ENCODE data around the gene PTCH1.

Gene PTCH1

DNA sequence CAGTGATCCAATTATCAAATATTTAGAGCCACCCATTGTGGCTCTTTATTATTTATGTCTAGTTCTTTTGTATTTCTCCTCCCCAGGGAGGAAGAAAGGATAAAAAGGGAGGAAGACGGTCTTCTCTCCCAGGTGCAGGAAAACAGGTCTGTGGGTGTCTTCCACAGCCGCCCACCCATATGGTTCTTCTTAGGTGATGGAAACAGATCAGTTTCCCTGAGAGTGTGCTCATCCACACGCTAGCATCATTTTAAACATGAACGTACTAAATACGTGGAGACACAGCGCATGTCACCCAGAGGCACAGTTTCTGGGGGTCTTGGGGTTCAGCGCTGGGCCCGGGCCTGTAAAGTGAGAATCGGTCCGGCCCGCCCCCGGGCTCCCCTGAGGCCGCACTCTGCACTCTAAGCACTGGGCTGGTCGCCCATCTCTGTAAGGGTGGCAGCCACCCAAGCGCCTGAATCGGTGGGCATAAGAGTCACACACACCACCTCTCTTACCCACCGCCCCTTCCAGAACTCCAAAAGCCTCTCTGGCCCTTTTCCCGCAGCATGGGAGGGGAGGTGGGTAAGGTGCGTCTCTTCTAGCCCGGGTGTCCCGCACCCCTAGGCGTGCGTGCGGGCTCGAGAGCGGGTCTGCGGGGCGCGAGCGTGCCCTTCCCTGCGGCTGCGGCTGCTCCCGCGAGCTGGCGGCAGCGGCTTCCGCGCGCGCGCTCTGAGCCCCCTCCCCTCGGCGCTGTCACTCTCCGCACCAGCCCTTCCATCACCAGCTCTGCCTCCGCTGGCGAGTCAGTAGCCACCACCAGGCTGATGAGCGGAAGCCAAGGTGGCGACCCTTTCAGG, 1.3 kb downstream of the PTCH1 start:
- H3K27ac ChIP-seq, result peak overlapping the region in 10 of 11 experiments; percentile 2 to 62 (median 46); a peak in 15 of 22 replicates
- TF ChIP-seq Cebpa-rat (IDR thresholded peaks at IDR 0.05), result no peak
- H3K27me3 ChIP-seq, result peaks cover 34 to 61% (median 57%) of the 10 kb centered on the region in 11 experiments
- peak overlapping the region; percentile 67 to 79 (median 74) for H3K4me3 ChIP-seq
- peaks cover 0 to 19% (median 8%) of the 10 kb centered on the region in 11 experiments; a peak in 15 of 22 replicates for H3K9me3 ChIP-seq (replicated peaks in 1 of 11)
- H3K9ac ChIP-seq, result peak overlapping the region; percentile 59 to 80 (median 73)
- H4K20me1 ChIP-seq, result peaks cover 0 to 6% (median 0%) of the 10 kb centered on the region in 11 experiments; a peak in 2 of 22 replicates
- H3K4me2 ChIP-seq, result peak overlapping the region; percentile 94 to 100 (median 99)
- H3K4me1 ChIP-seq, result peaks cover 31 to 56% (median 44%) of the 10 kb centered on the region in 10 experiments
- no peaks in the 10 kb centered on the region for H3K36me3 ChIP-seq

DNA sequence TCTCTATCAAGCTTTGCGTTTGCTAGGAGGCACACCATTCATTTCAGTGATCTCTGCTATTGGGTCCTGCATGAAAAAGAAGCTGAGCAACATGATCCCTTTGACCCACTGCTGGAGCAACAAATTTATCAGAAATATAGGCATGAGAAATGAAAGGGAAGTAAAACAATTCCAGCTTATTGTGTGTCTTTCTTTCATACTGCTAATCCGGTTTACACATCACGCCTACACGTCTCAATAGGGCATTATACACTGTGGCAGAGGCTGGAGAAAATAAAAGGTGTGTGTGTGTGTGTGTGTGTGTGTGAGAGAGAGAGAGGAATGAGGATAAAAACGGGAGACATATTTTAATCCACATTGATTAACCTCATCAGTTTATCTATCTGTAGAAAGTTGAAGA, 2.4 kb downstream of the PTCH1 start:
- H3K4me2 ChIP-seq, result peak overlapping the region in 5 of 11 experiments; percentile 93 to 100 (median 94); a peak in 5 of 22 replicates
- H3K9ac ChIP-seq, result no peak overlapping the region
- no peaks in the 10 kb centered on the region for H3K36me3 ChIP-seq
- H3K4me1 ChIP-seq, result peaks cover 31 to 64% (median 50%) of the 10 kb centered on the region in 10 experiments
- H3K9me3 ChIP-seq (replicated peaks in 1 of 11), result peaks cover 0 to 7% (median 3%) of the 10 kb centered on the region in 11 experiments; a peak in 12 of 22 replicates
- H4K20me1 ChIP-seq, result peaks cover 0 to 6% (median 0%) of the 10 kb centered on the region in 11 experiments; a peak in 2 of 22 replicates
- TF ChIP-seq Cebpa-rat (IDR thresholded peaks at IDR 0.05), result no peak
- H3K27me3 ChIP-seq, result peaks cover 34 to 68% (median 63%) of the 10 kb centered on the region in 11 experiments
- H3K27ac ChIP-seq, result no peak overlapping the region
- H3K4me3 ChIP-seq, result no peak overlapping the region

DNA sequence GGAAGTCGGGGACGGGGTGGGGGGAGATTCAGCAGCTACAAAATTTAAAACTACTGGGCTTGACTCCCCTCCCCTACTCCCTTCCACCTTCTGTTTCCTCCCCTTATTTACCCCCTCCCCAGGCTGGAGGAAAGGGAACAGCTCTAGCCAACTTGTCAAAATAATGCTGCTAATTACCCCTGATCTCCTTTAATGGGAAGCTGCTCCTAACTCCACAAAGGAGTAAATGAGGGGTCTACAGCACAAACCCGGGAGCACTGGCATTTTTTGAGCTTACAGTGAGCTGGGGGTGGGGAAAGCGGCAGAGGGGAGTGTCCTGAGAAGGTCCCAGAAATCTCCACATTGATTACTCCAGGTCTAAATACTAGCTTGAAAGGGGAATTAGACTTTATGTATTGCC, 3.1 kb downstream of the PTCH1 start:
- Histone ChIP-seq H3K4me3 (no peak overlapping the region), H3K4me1 (peaks cover 31 to 65% (median 50%) of the 10 kb centered on the region in 10 experiments), H3K9me3 (replicated peaks in 1 of 11) (0 out of 22 replicates have a peak, but pooled peaks cover 0 to 1% (median 0%) of the 10 kb centered on the region in 11 experiments), H3K36me3 (no peaks in the 10 kb centered on the region), H4K20me1 (peaks cover 0 to 6% (median 0%) of the 10 kb centered on the region in 11 experiments; a peak in 2 of 22 replicates), H3K9ac (no peak overlapping the region), H3K27ac (no peak overlapping the region), H3K4me2 (peak overlapping the region in 10 of 11 experiments; percentile 12 to 99 (median 94); a peak in 14 of 22 replicates), H3K27me3 (peaks cover 34 to 72% (median 64%) of the 10 kb centered on the region in 11 experiments)
- TF ChIP-seq Cebpa-rat (IDR thresholded peaks at IDR 0.05), result no peak

DNA sequence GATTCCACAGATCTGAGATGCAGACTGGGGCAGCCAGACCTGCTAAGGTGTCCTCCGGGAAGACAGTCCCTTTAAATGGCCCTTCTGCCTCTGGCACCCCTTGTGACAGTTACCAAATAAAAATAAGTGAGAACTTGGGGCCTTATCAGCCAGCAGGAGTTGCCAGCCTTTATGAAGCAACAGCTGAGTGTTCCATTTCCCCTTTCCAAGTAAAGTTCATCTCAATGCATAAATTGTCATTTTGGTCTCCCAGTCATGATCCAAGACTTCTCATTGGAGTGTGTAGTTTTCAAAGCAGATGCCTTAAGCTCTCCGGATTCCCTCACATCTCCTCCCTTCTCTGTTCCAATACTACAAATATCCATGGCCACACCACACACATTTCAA, 4.1 kb downstream of the PTCH1 start:
- Histone ChIP-seq H3K4me2 (peak overlapping the region; percentile 84 to 99 (median 95)), H3K27ac (peak overlapping the region in 8 of 11 experiments; percentile 85 to 98 (median 94); a peak in 17 of 22 replicates), H3K9ac (peak overlapping the region in 10 of 11 experiments; percentile 83 to 96 (median 95); a peak in 16 of 22 replicates), H3K9me3 (replicated peaks in 1 of 11) (no peaks in the 10 kb centered on the region), H3K4me3 (peak overlapping the region; percentile 74 to 92 (median 88); a peak in 12 of 20 replicates), H3K4me1 (peaks cover 31 to 65% (median 50%) of the 10 kb centered on the region in 10 experiments), H4K20me1 (peaks cover 0 to 6% (median 0%) of the 10 kb centered on the region in 11 experiments; a peak in 3 of 22 replicates), H3K36me3 (no peaks in the 10 kb centered on the region), H3K27me3 (peaks cover 34 to 82% (median 72%) of the 10 kb centered on the region in 11 experiments)
- TF ChIP-seq Cebpa-rat (IDR thresholded peaks at IDR 0.05), result peak in 4 of 11 experiments; percentile 32 to 77 (median 58); a peak in 4 of 22 replicates

DNA sequence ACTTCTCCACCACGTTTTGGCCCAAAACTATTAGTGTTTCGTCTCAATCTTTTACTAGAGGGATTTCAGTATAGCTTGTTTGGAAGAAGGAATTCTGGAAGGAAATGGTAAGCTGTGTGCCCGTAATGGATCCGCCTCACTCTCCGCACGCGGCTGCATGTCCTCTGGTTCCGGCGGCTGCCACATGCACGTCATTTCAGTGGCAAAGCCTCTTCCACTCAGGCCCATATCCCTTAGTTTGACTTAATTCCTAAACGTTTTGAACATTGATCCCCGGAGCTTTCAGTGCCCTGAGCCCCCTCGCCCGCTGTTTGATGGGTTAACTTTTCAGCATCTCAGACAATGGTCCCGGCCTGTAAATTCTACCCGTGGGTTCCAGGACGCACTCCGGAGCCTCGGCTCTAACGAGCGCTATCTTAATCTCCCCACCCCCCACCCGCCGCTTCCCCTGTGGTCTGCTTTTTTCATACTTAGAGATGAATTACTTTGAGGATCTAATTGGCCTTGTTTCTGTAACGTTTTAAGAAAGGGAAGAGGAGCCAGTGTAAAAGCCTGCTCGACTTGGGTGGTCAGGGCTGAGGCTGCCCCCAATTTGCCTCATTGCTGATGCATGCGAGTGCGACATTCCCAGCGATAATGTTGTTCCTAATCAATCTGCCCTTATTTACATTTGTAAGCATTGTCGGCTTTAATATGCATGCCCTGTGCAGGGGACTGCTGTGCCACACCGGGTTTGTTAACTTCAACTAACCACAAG, 4.6 kb downstream of the PTCH1 start:
- peak overlapping the region; percentile 73 to 98 (median 95); a peak in 21 of 22 replicates for H3K27ac ChIP-seq
- H3K4me3 ChIP-seq, result peak overlapping the region; percentile 74 to 92 (median 88)
- H3K27me3 ChIP-seq, result peaks cover 31 to 82% (median 72%) of the 10 kb centered on the region in 11 experiments
- H3K4me2 ChIP-seq, result peak overlapping the region; percentile 84 to 99 (median 95)
- no peaks in the 10 kb centered on the region for H3K9me3 ChIP-seq (replicated peaks in 1 of 11)
- no peak for TF ChIP-seq Cebpa-rat (IDR thresholded peaks at IDR 0.05)
- H3K4me1 ChIP-seq, result peaks cover 31 to 64% (median 49%) of the 10 kb centered on the region in 10 experiments
- H4K20me1 ChIP-seq, result peaks cover 0 to 6% (median 0%) of the 10 kb centered on the region in 11 experiments; a peak in 3 of 22 replicates
- no peaks in the 10 kb centered on the region for H3K36me3 ChIP-seq
- H3K9ac ChIP-seq, result peak overlapping the region; percentile 83 to 96 (median 95); a peak in 21 of 22 replicates

DNA sequence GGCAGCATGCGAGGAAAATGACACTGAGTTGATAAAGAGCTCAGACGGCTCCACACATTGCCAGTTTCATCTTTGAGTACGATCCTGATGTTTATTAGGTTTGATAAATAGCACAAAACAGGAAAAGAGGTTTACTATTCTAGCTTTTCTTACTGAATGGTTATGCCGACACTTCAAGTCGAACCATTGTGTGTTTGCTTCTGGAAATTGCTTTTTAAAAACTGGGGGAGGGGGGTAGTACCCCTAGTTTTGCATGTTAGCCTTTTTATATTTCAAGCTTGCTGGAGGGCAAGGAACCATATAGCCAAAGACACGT, 5.2 kb downstream of the PTCH1 start:
- H3K27ac ChIP-seq, result peak overlapping the region; percentile 73 to 98 (median 95); a peak in 21 of 22 replicates
- H3K4me1 ChIP-seq, result peaks cover 31 to 58% (median 47%) of the 10 kb centered on the region in 10 experiments
- peaks cover 26 to 82% (median 67%) of the 10 kb centered on the region in 11 experiments for H3K27me3 ChIP-seq
- peaks cover 0 to 6% (median 0%) of the 10 kb centered on the region in 11 experiments; a peak in 3 of 22 replicates for H4K20me1 ChIP-seq
- peak overlapping the region; percentile 74 to 92 (median 88) for H3K4me3 ChIP-seq
- H3K9me3 ChIP-seq (replicated peaks in 1 of 11), result no peaks in the 10 kb centered on the region
- no peak for TF ChIP-seq Cebpa-rat (IDR thresholded peaks at IDR 0.05)
- peak overlapping the region; percentile 84 to 99 (median 95) for H3K4me2 ChIP-seq
- H3K36me3 ChIP-seq, result no peaks in the 10 kb centered on the region
- peak overlapping the region; percentile 83 to 96 (median 95) for H3K9ac ChIP-seq

DNA sequence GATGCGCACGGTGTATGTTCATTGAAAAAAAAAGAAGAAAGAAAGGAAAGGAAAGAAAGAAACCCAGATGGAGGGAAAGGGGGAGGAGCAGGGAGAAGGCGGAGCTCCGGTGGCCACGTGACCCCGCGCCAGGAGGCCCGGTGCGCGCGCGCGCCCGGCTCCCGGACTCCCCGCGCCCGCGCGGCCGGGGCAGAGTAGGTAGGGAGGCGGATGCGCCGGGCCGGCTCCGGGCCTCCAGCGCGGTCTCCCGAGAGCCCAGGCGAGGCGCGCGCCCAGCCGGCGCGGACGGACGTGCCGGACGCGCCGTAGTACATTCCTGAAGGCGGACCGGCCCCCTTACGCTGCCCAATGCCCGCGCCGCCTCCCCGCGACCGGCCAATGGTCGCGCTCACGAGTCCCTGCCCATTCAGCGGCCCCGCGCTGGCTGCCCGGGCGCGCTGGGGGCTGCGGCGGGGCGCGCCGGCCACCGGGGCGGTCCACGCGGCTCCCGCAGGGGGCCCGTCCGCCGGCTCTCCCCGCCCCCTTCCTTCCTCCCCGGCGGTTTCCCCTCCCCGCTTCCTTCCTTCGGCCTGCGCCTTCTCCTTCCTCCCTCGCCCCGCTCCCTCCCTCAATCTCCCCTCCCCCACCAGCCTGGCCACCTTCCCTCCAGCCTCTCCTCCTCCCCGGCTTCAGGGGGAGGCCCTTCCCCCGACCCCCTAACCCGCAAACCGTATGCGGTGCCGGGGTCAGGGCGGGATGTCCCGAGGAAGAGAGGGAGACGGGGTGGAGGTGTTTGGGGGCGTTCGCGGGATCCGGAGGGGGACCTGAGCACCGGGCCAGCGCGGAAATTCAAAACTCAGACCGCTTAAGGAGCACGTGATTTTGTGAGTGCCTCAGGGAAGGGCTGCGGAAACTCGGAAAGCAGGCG, 5.8 kb downstream of the PTCH1 start:
- H3K27ac ChIP-seq, result peak overlapping the region; percentile 73 to 98 (median 95)
- peak overlapping the region; percentile 84 to 99 (median 95) for H3K4me2 ChIP-seq
- peak overlapping the region; percentile 83 to 96 (median 95) for H3K9ac ChIP-seq
- H3K9me3 ChIP-seq (replicated peaks in 1 of 11), result no peaks in the 10 kb centered on the region
- TF ChIP-seq Cebpa-rat (IDR thresholded peaks at IDR 0.05), result no peak
- H3K4me1 ChIP-seq, result peaks cover 31 to 54% (median 46%) of the 10 kb centered on the region in 10 experiments
- peaks cover 0 to 6% (median 0%) of the 10 kb centered on the region in 11 experiments; a peak in 3 of 22 replicates for H4K20me1 ChIP-seq
- H3K27me3 ChIP-seq, result peaks cover 26 to 82% (median 66%) of the 10 kb centered on the region in 11 experiments
- H3K36me3 ChIP-seq, result no peaks in the 10 kb centered on the region
- H3K4me3 ChIP-seq, result peak overlapping the region; percentile 74 to 92 (median 88)

All from BLaER1 treated with 17β-estradiol and CSF1 and Interleukin-3, amounts not matched to agents 10 nM and 100 nM (cell line).